Caco-2 (cell line): ENCODE results near the gene PTGES3. TPM values are rescaled to one million over a fixed set of nuclear protein-coding genes. Genes with fewer than 3 reads are reported as not detected.

Source experiments
- BruUV-seq: library from RNA; stranded (reverse); fragments of 400-500 nt; replicated peaks from 2 replicates; lab custom pipeline; 2021; lab: Mats Ljungman, UMichigan
- CTCF ChIA-PET: fragments of 300-600 bp; sonication (Branson Sonifier 250); formaldehyde crosslinking; loops from one replicate; lab custom pipeline; 2022; ENCODE audit warnings: antibody characterized with exemption; lab: Charles Lee
- POLR2A ChIA-PET: fragments of 300-600 bp; sonication (Branson Sonifier 250); formaldehyde crosslinking; loops from one replicate; lab custom pipeline; 2022; ENCODE audit warnings: antibody characterized with exemption; lab: Charles Lee
- DNase-seq, 2 experiments: peaks; one replicate each; pipeline versions ENCODE4 v3.0.0 to v3.0.0-alpha.2; 2020 to 2022
- H3K27me3 ChIP-seq: replicated peaks from 2 replicates; pipeline ENCODE4 v1.6.0; 2011; ENCODE audit warnings: low read length; ENCODE audit not compliant: control insufficient read depth, insufficient read depth
- H3K36me3 ChIP-seq: 2 replicates; pipeline ENCODE4 v1.5.1; 2011; ENCODE audit warnings: low read length; ENCODE audit not compliant: control insufficient read depth, insufficient read depth
- H3K4me1 ChIP-seq: fragments of 250-450 bp; sonication (Bioruptor Pico); 2 replicates; pipeline ENCODE4 v1.5.1; 2020; ENCODE audit warnings: mild to moderate bottlenecking
- H3K4me3 ChIP-seq: 2 replicates; pipeline ENCODE4 v1.5.1; 2011; ENCODE audit warnings: low read depth, mild to moderate bottlenecking, control low read depth, low read length
- H3K9me3 ChIP-seq: fragments of 250-450 bp; sonication (Bioruptor Pico); 2 replicates; pipeline ENCODE4 v1.5.1; 2020; ENCODE audit warnings: mild to moderate bottlenecking, moderate library complexity
- H3K27ac Mint-ChIP-seq: one replicate; pipeline ENCODE4 v1.8.0; 2022; ENCODE audit warnings: mixed read lengths; ENCODE audit not compliant: unreplicated experiment
- H3K27me3 Mint-ChIP-seq: one replicate; pipeline ENCODE4 v1.8.0; 2022; ENCODE audit warnings: mixed read lengths; ENCODE audit not compliant: insufficient read depth, unreplicated experiment
- H3K36me3 Mint-ChIP-seq: one replicate; pipeline ENCODE4 v1.8.0; 2022; ENCODE audit warnings: mild to moderate bottlenecking, mixed read lengths; ENCODE audit not compliant: insufficient read depth, unreplicated experiment
- H3K4me1 Mint-ChIP-seq: one replicate; pipeline ENCODE4 v1.8.0; 2022; ENCODE audit warnings: low read depth, mixed read lengths; ENCODE audit not compliant: unreplicated experiment
- H3K4me3 Mint-ChIP-seq: one replicate; pipeline ENCODE4 v1.8.0; 2022; ENCODE audit warnings: mild to moderate bottlenecking, moderate library complexity, mixed read lengths; ENCODE audit not compliant: unreplicated experiment
- H3K9me3 Mint-ChIP-seq: one replicate; pipeline ENCODE4 v1.8.0; 2022; ENCODE audit warnings: mixed read lengths; ENCODE audit not compliant: unreplicated experiment
- intact Hi-C: fragments of 100-400 bp; cut with micrococcal nuclease; formaldehyde crosslinking; loops from one replicate; pipeline ENCODE4 v1.10.0; 2022; ENCODE audit not compliant: unreplicated experiment
- total RNA-seq: library from RNA; stranded (reverse); gene quantifications from 2 replicates; pipeline ENCODE4 v1.2.3, GENCODE V29; 2022
- TF ChIP-seq, protein P1 (sequence below), 2 experiments: fragments of 200-600 bp in 1 of 2; IDR thresholded peaks; 1 replicate in 1 of 2; 2 replicates in 1 of 2; pipeline versions ENCODE4 v1.5.1 to v1.8.0; 2011 to 2022; ENCODE audit warnings: antibody characterized with exemption in 1 of 2, control low read depth in 1 of 2, inconsistent platforms in 1 of 2, low read depth in 1 of 2, low read length in 1 of 2, mild to moderate bottlenecking in 1 of 2, moderate library complexity in 1 of 2; ENCODE audit not compliant: insufficient read depth in 1 of 2, severe bottlenecking in 1 of 2, unreplicated experiment in 1 of 2

Gene PTGES3
- total RNA-seq, 1 experiment from 2014 or later = 242 TPM

GRCh38 chr12:56631790-56632700 lies 56.0 kb downstream of the PTGES3 start:
- H3K9me3 Mint-ChIP-seq = no peaks in the 10 kb centered on the region
- H3K4me3 ChIP-seq = no peak overlapping the region
- peaks cover 58% of the 10 kb centered on the region for H3K36me3 Mint-ChIP-seq
- H3K9me3 ChIP-seq = no peaks in the 10 kb centered on the region
- H3K27ac Mint-ChIP-seq = no peak overlapping the region
- H3K27me3 ChIP-seq = no peaks in the 10 kb centered on the region
- DNase-seq = peak; percentile 66 to 74
- ChIA-PET POLR2A (no interaction called here), CTCF (no interaction called here)
- peaks cover 29% of the 10 kb centered on the region for H3K4me1 ChIP-seq
- H3K36me3 ChIP-seq = no peaks in the 10 kb centered on the region
- TF ChIP-seq, protein P1, sequence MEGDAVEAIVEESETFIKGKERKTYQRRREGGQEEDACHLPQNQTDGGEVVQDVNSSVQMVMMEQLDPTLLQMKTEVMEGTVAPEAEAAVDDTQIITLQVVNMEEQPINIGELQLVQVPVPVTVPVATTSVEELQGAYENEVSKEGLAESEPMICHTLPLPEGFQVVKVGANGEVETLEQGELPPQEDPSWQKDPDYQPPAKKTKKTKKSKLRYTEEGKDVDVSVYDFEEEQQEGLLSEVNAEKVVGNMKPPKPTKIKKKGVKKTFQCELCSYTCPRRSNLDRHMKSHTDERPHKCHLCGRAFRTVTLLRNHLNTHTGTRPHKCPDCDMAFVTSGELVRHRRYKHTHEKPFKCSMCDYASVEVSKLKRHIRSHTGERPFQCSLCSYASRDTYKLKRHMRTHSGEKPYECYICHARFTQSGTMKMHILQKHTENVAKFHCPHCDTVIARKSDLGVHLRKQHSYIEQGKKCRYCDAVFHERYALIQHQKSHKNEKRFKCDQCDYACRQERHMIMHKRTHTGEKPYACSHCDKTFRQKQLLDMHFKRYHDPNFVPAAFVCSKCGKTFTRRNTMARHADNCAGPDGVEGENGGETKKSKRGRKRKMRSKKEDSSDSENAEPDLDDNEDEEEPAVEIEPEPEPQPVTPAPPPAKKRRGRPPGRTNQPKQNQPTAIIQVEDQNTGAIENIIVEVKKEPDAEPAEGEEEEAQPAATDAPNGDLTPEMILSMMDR (IDR thresholded peaks at IDR 0.05; ENCODE audit: insufficient read depth in 1 of 2, low read depth in 1 of 2, low read length in 1 of 2, severe bottlenecking in 1 of 2, unreplicated experiment in 1 of 2) = no peak
- peak overlapping the region; percentile 31 for H3K4me3 Mint-ChIP-seq
- BruUV-seq = no TSS peak
- intact Hi-C loops = no loop called here
- peaks cover 17% of the 10 kb centered on the region for H3K4me1 Mint-ChIP-seq
- H3K27me3 Mint-ChIP-seq = no peaks in the 10 kb centered on the region

GRCh38 chr12:56630180-56630632 lies 57.9 kb downstream of the PTGES3 start, which contains the start of gene BAZ2A:
BAZ2A (minus strand) TSS chr12:56630326; CDS start chr12:56617530, 12,796 bp downstream.
- TF ChIP-seq, protein P1 (IDR thresholded peaks at IDR 0.05; ENCODE audit: insufficient read depth in 1 of 2, low read depth in 1 of 2, low read length in 1 of 2, severe bottlenecking in 1 of 2, unreplicated experiment in 1 of 2) = no peak
- no peaks in the 10 kb centered on the region for H3K9me3 Mint-ChIP-seq
- DNase-seq = peak; percentile 81 to 87
- H3K36me3 Mint-ChIP-seq = peaks cover 57% of the 10 kb centered on the region
- CTCF ChIA-PET = no interaction called here
- POLR2A ChIA-PET = no interaction called here
- peaks cover 17% of the 10 kb centered on the region for H3K4me1 Mint-ChIP-seq
- peak within 1 kb of the TSS; percentile 46 for H3K27ac Mint-ChIP-seq
- H3K4me3 Mint-ChIP-seq = peak within 1 kb of the TSS; percentile 78
- Histone ChIP-seq H3K4me1 (peaks cover 29% of the 10 kb centered on the region), H3K36me3 (no peaks in the 10 kb centered on the region; the same call in 1 of the 2 replicates), H3K9me3 (no peaks in the 10 kb centered on the region), H3K27me3 (no peaks in the 10 kb centered on the region), H3K4me3 (peak within 1 kb of the TSS; percentile 95)
- H3K27me3 Mint-ChIP-seq = no peaks in the 10 kb centered on the region
- intact Hi-C loops = no loop called here
- BruUV-seq = no TSS peak

- ChIA-PET POLR2A (interaction anchor here (0.6 to 1.0 kb wide), 2 partner anchors 10 to 29 kb away, joined by 4 to 8 read pairs; no protein-coding TSS in a partner anchor), CTCF (interaction anchor here (0.7 to 1.2 kb wide), 3 partner anchors 62 to 482 kb away, joined by 3 to 5 read pairs (median 3); partner anchors contain the start of gene STAT6)
- peaks cover 29% of the 10 kb centered on the region for H3K4me1 ChIP-seq
- BruUV-seq = no TSS peak
- intact Hi-C loops = no loop called here
- no peaks in the 10 kb centered on the region for H3K27me3 ChIP-seq
- H3K27ac Mint-ChIP-seq = peak overlapping the region; percentile 46
- H3K4me1 Mint-ChIP-seq = peaks cover 17% of the 10 kb centered on the region
- H3K36me3 Mint-ChIP-seq = peaks cover 57% of the 10 kb centered on the region
- H3K9me3 ChIP-seq = no peaks in the 10 kb centered on the region
- peak overlapping the region; percentile 78 for H3K4me3 Mint-ChIP-seq
- peak in 1 of 2 experiments; percentile 19 for DNase-seq
- no peaks in the 10 kb centered on the region; the same call in 1 of the 2 replicates for H3K36me3 ChIP-seq
- H3K9me3 Mint-ChIP-seq = no peaks in the 10 kb centered on the region
- no peaks in the 10 kb centered on the region for H3K27me3 Mint-ChIP-seq
- TF ChIP-seq, protein P1 (IDR thresholded peaks at IDR 0.05; ENCODE audit: insufficient read depth in 1 of 2, low read depth in 1 of 2, low read length in 1 of 2, severe bottlenecking in 1 of 2, unreplicated experiment in 1 of 2) = no peak
- H3K4me3 ChIP-seq = peak overlapping the region; percentile 95
These were observed 58.5 kb downstream of the PTGES3 start for GRCh38 chr12:56629459-56630179.
